Measurements from ENCODE around the gene APRT. TPM values are rescaled to one million over a fixed set of nuclear protein-coding genes. Genes with fewer than 3 reads are reported as not detected.

APRT gene, protein sequence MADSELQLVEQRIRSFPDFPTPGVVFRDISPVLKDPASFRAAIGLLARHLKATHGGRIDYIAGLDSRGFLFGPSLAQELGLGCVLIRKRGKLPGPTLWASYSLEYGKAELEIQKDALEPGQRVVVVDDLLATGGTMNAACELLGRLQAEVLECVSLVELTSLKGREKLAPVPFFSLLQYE
- 261 to 448 TPM (median 400 TPM) in 5 replicates for total RNA-seq (2022; extraction: Qiagen RNA extraction)

DNA sequence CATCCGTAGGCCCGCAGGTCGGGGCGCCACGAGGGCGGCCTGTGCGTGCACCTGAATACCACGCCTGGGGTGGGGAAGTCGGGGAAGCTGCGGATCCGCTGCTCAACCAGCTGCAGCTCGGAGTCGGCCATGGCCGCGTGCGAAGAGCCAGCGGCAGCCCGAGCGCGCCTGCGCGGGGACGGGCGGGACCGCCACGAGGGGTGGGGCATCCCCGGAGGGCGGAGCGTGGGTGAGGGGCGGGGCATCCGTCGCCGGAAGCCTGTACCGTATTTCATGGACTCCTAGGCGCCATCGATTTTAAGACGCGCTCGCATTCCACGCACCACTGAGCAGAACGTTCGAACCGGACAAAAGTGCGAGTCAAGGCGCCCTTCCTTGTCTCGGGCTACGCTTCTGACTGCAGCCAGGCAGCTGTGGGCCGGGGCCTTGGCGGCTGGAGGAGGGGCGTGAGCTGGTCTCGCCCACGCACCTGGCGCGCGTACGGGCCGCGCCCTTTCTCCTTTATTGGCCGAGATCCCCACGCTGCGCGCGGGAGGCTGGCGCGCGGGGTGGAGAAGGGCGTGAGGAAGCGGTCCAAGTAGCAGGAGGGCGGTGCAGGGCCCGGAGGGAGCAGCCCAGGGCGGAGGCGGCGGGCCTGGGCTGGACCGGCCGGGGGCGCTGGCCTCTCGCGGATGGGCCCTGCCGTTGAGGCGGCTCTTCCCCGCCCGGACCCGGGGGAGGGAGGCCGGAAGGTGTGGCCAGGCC, at the start of gene APRT:
APRT (minus strand) TSS at position 160 of the 744 bp plus-strand sequence; CDS start at position 131, 29 bp downstream.

DNA sequence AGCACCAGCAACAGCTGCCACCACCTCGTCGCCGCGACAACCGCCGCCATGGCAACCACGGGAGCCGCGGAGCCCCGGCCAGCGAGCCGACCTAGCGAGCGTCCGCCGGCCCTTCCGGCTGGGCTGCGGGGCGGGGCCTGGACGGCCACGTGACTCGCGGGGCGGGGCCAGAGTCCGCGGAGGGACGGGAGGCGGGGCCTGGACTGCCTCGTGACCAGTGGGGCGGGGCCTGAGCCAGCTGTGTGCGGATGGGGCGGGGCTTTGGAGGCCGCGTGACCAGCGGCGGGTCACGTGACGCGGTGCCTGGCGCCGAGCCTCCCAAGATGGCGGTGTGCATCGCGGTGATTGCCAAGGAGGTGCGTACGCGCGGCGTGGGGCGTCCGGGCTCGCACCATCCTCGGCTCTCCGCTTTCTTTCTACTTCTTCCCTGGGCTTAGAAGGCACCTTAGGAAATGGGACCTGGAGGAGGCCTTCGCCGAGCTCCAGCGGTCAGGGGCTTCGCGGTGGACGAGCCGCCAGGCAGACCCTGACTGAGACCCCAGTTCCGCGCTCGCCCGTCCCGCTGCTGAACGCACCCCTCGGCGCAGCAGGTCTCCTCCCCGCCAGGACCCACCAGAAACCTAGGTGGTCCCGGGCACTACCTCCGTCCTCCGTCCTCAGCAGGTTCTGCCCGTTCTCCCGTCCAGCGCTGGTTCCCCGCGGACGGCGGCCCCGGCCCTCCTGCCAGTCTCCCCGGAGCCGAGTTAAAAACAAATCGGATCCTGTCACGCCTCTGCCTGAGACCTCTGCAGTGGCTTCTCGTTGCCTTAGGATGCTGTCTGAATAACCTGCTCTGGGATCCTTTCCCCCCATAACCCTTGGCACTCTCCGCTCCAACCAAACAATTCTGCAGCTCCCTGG, 45.4 kb upstream of the APRT start, which contains the start of the genes GALNS and TRAPPC2L:
GALNS (minus strand) TSS at position 120 of the 900 bp plus-strand sequence; CDS start at position 50, 70 bp downstream.
TRAPPC2L (plus strand) TSS at position 300 of the 900 bp plus-strand sequence; CDS start at position 324, 24 bp downstream.

DNA sequence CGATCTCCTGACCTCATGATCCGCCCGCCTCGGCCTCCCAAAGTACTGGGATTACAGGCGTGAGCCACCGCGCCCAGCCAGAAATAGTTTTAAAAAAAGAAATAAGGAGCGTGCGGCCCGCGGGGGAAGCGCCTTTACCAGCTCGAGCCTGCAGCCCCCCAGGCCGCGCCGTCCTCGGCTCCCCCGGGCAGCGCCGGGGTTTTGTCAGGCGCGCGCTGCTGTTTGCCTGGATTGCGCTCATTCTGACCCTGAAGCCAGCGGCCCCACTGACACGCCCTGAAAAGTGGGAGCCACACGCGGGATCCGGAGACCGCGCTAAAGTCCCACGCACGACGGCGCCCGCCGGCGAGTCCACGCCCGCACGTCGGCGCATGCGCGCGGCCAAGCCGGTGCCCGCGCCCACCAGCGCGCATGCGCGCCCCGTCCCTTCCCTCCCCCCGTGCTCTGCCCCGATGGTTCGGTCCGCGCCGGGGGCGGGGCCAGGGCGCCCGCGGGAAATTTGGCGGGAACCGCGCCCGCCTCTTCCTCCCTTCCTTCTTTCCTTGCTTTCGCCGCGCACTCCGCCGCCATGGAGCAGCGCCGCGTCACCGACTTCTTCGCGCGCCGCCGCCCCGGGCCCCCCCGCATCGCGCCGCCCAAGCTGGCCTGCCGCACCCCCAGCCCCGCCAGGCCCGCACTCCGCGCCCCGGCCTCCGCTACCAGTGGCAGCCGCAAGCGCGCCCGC, 8.3 kb downstream of the APRT start, which contains the start of gene CDT1:
CDT1 (plus strand) TSS at position 526 of the 724 bp plus-strand sequence; CDS start at position 569, 43 bp downstream.

DNA sequence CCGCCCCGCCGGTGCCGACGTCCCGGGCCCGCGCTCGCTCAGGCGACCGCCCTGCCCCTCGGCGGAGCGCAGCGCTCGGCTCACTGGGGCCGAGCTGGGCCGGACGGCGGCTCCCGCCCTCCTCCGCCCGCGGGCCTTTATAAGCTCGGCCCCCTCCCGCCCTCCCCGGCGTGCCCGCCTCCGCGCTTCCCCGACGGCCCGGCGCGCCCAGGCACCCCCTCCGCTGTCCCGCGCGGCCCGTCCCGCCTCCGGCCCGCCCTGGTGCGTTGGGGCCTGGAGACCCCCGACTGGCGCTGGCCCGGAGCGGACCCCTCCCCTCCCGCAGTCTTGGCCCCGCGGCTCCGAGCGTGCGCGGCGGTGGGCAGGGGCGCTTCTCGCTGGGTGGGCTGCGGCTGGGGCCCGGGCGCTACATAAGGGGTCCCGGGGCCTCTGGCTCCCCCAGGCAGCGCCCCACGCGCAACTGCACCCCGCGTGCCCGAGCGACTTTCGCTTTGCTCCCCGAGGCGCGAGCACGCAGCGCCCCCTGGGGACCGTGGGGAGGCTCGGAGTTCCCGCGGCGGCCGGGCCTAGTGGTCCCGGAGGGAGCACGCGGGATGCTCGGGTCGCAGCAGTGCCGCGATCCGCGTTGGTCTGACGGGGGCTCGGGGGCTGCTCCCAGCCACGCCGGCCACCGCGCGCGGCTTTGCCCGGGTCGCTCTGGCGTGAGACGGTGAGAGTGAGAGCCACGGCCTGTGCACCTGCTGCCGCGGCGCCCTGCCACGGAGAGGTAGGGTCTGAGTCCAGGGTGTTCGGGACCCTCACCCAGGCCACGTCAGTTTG, 26.4 kb downstream of the APRT start, which contains the start of gene PIEZO1:
PIEZO1 (minus strand) TSS at position 115 of the 819 bp plus-strand sequence. CDS start 256 bp downstream, outside the sequence.

Other genes with a start within 250 kb of the APRT start
- 45.0 to 57.7 TPM (median 47.4 TPM) in 5 replicates for gene ZC3H18, start 241.5 kb downstream of the APRT start, total RNA-seq (2022; extraction: Qiagen RNA extraction)
- gene IL17C, start 173.4 kb downstream of the APRT start, total RNA-seq (2022; extraction: Qiagen RNA extraction), result not detected in 5 replicates
- 232 to 308 TPM (median 278 TPM) in 5 replicates for gene CYBA, start 160.9 kb downstream of the APRT start, total RNA-seq (2022; extraction: Qiagen RNA extraction)
- gene MVD, start 148.8 kb downstream of the APRT start, total RNA-seq (2022; extraction: Qiagen RNA extraction), result 17.5 to 22.5 TPM (median 20.5 TPM) in 5 replicates
- 0.06 to 0.24 TPM (median 0.10 TPM) in 5 replicates for gene SNAI3, start 125.4 kb downstream of the APRT start, total RNA-seq (2022; extraction: Qiagen RNA extraction)
- gene RNF166, start 105.5 kb downstream of the APRT start, total RNA-seq (2022; extraction: Qiagen RNA extraction), result 13.7 to 19.1 TPM (median 17.5 TPM) in 5 replicates
- 27.6 to 32.5 TPM (median 32.0 TPM) in 5 replicates for gene CTU2, start 105.4 kb downstream of the APRT start, total RNA-seq (2022; extraction: Qiagen RNA extraction)
- 112 to 144 TPM (median 132 TPM) in 5 replicates for gene PIEZO1, start 26.7 kb downstream of the APRT start, total RNA-seq (2022; extraction: Qiagen RNA extraction)
- 27.4 to 32.2 TPM (median 30.6 TPM) in 5 replicates for gene CDT1, start 8.1 kb downstream of the APRT start, total RNA-seq (2022; extraction: Qiagen RNA extraction)
- gene GALNS, start 45.0 kb upstream of the APRT start, total RNA-seq (2022; extraction: Qiagen RNA extraction), result 40.1 to 48.1 TPM (median 47.0 TPM) in 5 replicates
- gene TRAPPC2L, start 45.2 kb upstream of the APRT start, total RNA-seq (2022; extraction: Qiagen RNA extraction), result 97.1 to 126 TPM (median 103 TPM) in 5 replicates
- not detected in 5 replicates for gene PABPN1L, start 54.7 kb upstream of the APRT start, total RNA-seq (2022; extraction: Qiagen RNA extraction)
- 0.31 to 0.85 TPM (median 0.77 TPM) in 5 replicates for gene CBFA2T3, start 165.3 kb upstream of the APRT start, total RNA-seq (2022; extraction: Qiagen RNA extraction)

Measured in A549 treated with Hydrocortisone at 1 μM for 4 hours (cell line).